ENCODE data around the gene CTNNAL1. TPM values are rescaled to one million over a fixed set of nuclear protein-coding genes. Genes with fewer than 3 reads are reported as not detected.

Gene CTNNAL1
- polyA plus RNA-seq, 1 donor from 2014 or later: 24.7 TPM

DNA sequence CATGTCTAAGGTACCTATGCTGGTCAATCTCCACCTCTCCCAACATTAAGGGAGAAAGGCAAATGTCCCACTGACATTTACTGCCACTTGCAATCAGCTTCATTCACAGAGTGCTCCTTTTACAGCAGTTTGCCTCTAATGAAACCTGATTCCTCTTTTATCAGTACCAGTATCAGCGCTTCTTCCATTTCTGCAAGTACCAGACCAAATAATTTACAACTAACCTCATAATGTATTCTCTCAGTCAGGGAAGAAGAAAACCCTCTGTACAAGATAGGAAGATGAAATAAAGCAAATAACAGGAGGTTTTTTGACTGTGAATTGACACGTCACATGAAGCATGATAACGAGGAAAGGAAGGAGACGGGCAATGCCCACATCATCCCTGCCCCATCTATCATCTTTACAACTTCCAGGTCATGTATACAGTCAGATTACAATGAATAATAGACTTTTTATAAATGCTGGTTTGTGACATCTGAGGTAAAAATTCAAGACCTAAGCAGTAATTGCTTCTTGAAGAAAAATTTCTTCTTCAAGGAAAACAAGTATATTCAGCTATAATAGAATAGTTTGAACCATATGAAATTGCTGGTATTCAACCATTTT is 57.2 kb downstream of the CTNNAL1 start:
- Histone ChIP-seq H3K4me2 (ENCODE audit: low read length) (no peak overlapping the region), H4K20me1 (ENCODE audit: insufficient read depth) (no peaks in the 10 kb centered on the region), H3K9me2 (ENCODE audit: insufficient read depth, low read length) (no peaks in the 10 kb centered on the region), H3K36me3 (ENCODE audit: insufficient read depth, low read length) (no peaks in the 10 kb centered on the region), H3K27me3 (ENCODE audit: insufficient read depth, low read depth, low read length) (no peaks in the 10 kb centered on the region), H2AFZ (ENCODE audit: low read depth, low read length) (no peak overlapping the region), H3K27ac (ENCODE audit: low read length) (no peak overlapping the region), H3K79me2 (replicated peaks; ENCODE audit: insufficient read depth, low read length) (no peaks in the 10 kb centered on the region), H3K9me3 (ENCODE audit: low read length) (no peaks in the 10 kb centered on the region), H3K4me3 (ENCODE audit: low read length) (no peak overlapping the region), H3F3A (ENCODE audit: insufficient read depth, low read length, poor library complexity, severe bottlenecking) (no peaks in the 10 kb centered on the region), H3K9ac (ENCODE audit: low read length) (no peak overlapping the region)
- TF ChIP-seq POLR2AphosphoS5 (IDR thresholded peaks at IDR 0.05): no peak
- no peak for TF ChIP-seq SMC3 (conservative IDR thresholded peaks at IDR 0.05; ENCODE audit: poor library complexity)
- TF ChIP-seq CTCF (IDR thresholded peaks at IDR 0.05; ENCODE audit: poor library complexity, severe bottlenecking): no peak
- TF ChIP-seq RAD21 (conservative IDR thresholded peaks at IDR 0.05): no peak
- TF ChIP-seq EZH2 (IDR thresholded peaks at IDR 0.05; ENCODE audit: borderline replicate concordance, insufficient read depth, low read length, poor library complexity, severe bottlenecking): no peak
- no peak for TF ChIP-seq MXI1 (conservative IDR thresholded peaks at IDR 0.05; ENCODE audit: poor library complexity, severe bottlenecking)
- no peak for TF ChIP-seq TAF1 (IDR thresholded peaks at IDR 0.05; ENCODE audit: low read depth)
- TF ChIP-seq REST (IDR thresholded peaks at IDR 0.05; ENCODE audit: borderline replicate concordance): no peak
- TF ChIP-seq EP300 (conservative IDR thresholded peaks at IDR 0.05; ENCODE audit: poor library complexity, severe bottlenecking): no peak

DNA sequence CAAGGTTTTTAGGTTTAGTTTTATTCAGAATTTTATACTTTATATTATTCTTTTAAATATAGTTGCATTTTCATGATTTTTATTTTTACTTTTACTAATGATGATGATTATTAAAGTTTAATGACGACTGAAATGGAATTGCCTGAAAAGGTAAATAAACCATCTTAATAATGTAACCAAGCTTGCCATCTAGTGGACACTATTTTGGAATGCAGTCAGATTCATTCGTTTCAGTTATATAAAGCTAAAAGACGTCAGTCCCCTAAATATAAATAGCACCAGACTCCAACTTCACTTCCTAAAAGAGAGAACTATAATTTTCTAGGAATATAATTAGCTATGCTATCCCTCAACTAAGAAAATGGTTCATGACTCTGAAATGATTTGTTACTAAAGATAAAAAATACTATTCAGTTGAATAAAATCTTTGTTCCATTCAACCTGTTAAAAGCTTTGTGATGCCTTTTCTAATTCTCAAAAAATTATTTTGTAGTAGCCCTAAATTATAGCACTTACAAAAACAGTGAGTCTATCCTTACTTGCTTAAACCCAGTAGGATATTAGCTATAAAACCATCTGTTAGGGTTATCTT is 59.2 kb downstream of the CTNNAL1 start:
- Histone ChIP-seq H3K4me3 (ENCODE audit: low read length) (no peak overlapping the region), H3K9me2 (ENCODE audit: insufficient read depth, low read length) (no peaks in the 10 kb centered on the region), H3K27me3 (ENCODE audit: insufficient read depth, low read depth, low read length) (no peaks in the 10 kb centered on the region), H3K9ac (ENCODE audit: low read length) (no peak overlapping the region), H3K79me2 (replicated peaks; ENCODE audit: insufficient read depth, low read length) (no peaks in the 10 kb centered on the region), H4K20me1 (ENCODE audit: insufficient read depth) (no peaks in the 10 kb centered on the region), H3K27ac (ENCODE audit: low read length) (no peak overlapping the region), H3F3A (ENCODE audit: insufficient read depth, low read length, poor library complexity, severe bottlenecking) (no peaks in the 10 kb centered on the region), H3K9me3 (ENCODE audit: low read length) (no peaks in the 10 kb centered on the region), H3K4me2 (ENCODE audit: low read length) (no peak overlapping the region), H3K36me3 (ENCODE audit: insufficient read depth, low read length) (no peaks in the 10 kb centered on the region), H2AFZ (ENCODE audit: low read depth, low read length) (no peak overlapping the region)
- TF ChIP-seq RAD21 (conservative IDR thresholded peaks at IDR 0.05) (peak; percentile 65), MXI1 (conservative IDR thresholded peaks at IDR 0.05; ENCODE audit: poor library complexity, severe bottlenecking) (no peak), SMC3 (conservative IDR thresholded peaks at IDR 0.05; ENCODE audit: poor library complexity) (peak; percentile 72), CTCF (IDR thresholded peaks at IDR 0.05; ENCODE audit: poor library complexity, severe bottlenecking) (peak; percentile 73)
